IPS-15b (cell line): ENCODE data around the gene ACSF3.

Experiments used
- H3K27me3 ChIP-seq: one replicate; pipeline ENCODE4 v1.6.1; 2013; ENCODE audit warnings: low read length; ENCODE audit not compliant: control insufficient read depth, insufficient read depth
- H3K36me3 ChIP-seq: one replicate; pipeline ENCODE4 v1.6.1; 2013; ENCODE audit warnings: low read length; ENCODE audit not compliant: control insufficient read depth, insufficient read depth
- H3K4me1 ChIP-seq: one replicate; pipeline ENCODE4 v1.6.1; 2013; ENCODE audit warnings: mild to moderate bottlenecking, low read length; ENCODE audit not compliant: control insufficient read depth, insufficient read depth
- H3K4me3 ChIP-seq: one replicate; pipeline ENCODE4 v1.5.1; 2013; ENCODE audit warnings: low read depth, low read length
- H3K9ac ChIP-seq: one replicate; pipeline ENCODE4 v1.6.1; 2013; ENCODE audit warnings: low read depth, mild to moderate bottlenecking, low read length
- H3K9me3 ChIP-seq: one replicate; pipeline ENCODE4 v1.6.1; 2013; ENCODE audit warnings: mild to moderate bottlenecking, low read length; ENCODE audit not compliant: control insufficient read depth, insufficient read depth

Gene ACSF3

DNA sequence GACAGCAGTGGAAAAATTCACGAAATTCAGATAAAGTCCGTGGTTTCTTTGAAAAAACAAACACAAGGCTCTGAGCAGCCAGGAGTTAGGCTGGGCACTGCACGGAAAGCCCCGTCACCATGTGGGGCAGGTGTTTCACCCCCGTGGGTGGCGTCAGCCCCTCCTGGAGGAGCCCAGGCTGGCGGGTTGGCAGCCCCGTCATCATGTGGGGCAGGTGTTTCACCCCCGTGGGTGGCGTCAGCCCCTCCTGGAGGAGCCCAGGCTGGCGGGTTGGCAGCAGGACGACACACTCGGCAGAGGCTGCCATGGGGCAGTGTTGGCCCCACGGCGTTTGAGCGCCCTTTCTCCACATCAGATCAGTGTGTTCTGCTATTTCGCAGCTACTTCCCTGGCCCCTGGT, 38.1 kb downstream of the ACSF3 start:
- no peaks in the 10 kb centered on the region for H3K27me3 ChIP-seq
- H3K9me3 ChIP-seq: no peaks in the 10 kb centered on the region
- no peaks in the 10 kb centered on the region for H3K4me1 ChIP-seq
- H3K4me3 ChIP-seq: no peak overlapping the region
- peaks cover 17% of the 10 kb centered on the region for H3K36me3 ChIP-seq
- H3K9ac ChIP-seq: no peak overlapping the region

DNA sequence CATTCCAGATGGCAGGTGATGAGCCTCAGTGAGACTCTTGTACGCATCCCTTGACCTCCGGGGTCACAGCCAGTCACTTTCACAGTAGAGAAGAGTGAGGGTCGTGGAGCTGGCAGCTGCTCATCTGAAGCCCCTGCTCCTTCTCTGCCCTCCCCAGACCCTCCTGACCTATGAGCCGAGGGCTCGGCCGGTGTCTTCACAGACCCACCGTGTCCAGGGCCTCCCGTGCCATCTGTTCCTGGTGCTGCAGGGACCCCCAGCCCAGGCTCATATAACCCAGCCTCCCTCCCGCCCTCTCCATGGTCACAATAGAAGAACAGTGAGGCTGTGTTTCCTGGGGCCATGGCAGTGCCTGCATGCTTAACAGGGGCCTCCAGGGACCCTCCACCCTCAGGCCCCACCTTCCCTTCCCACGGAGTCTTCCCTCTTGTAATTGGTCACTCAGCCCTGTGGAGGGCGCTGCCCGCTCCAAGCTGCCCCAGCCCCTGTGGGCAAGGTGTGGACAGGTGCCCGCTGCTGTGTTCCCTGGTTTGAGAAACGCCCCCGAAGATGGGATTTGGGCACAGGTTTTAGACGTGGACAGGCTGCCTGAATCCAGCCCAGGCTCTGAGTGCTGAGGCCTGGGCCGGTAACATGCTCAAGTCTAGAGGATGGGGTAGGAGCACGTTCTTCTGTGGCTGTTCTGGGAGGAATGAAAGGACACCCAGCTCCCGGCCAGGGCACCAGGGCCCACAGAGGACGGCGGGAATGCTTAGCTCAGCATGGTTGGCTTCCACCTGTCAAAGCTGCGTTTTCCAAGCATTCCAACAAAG, 38.7 kb downstream of the ACSF3 start:
- no peaks in the 10 kb centered on the region for H3K9me3 ChIP-seq
- peaks cover 18% of the 10 kb centered on the region for H3K36me3 ChIP-seq

DNA sequence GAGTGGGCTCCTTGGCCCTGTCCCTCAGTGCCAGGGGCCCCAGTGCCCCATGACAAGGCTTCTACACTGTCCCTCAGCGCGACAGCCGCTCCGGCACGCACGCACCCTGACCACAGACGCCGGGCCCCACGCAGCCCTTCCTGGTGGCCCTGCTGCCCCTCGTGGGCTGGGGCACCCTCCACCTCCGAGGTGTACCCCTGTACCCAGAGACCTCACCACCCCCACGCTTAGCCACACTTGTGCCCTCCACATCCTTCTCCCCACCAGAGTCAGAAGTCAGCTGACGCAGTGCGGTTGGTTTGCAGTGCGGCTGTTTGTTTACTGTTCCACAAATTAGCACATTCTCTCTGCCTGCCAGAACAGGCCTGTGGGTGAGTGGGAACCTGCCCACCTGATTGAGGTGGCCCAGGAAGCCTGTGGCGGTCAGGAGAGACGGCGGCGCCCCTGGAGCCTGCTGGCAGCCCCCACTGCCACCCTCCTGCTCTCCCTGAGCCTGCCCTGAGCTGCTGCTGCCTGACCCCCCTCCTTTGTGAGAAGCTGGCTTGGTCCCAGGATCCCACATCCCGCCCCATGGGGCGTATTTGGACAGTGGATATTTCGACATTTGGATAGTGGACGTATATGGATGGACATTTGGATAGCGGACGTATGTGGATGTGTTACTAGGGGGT, 39.9 kb downstream of the ACSF3 start:
- H3K9ac ChIP-seq: no peak overlapping the region
- H3K4me1 ChIP-seq: no peaks in the 10 kb centered on the region
- H3K9me3 ChIP-seq: no peaks in the 10 kb centered on the region
- H3K27me3 ChIP-seq: no peaks in the 10 kb centered on the region
- H3K4me3 ChIP-seq: no peak overlapping the region
- peaks cover 18% of the 10 kb centered on the region for H3K36me3 ChIP-seq

More for the DNA sequence above, 38.7 kb downstream of the ACSF3 start:
- Histone ChIP-seq H3K4me1 (no peaks in the 10 kb centered on the region), H3K9ac (no peak overlapping the region), H3K4me3 (no peak overlapping the region), H3K27me3 (no peaks in the 10 kb centered on the region)

DNA sequence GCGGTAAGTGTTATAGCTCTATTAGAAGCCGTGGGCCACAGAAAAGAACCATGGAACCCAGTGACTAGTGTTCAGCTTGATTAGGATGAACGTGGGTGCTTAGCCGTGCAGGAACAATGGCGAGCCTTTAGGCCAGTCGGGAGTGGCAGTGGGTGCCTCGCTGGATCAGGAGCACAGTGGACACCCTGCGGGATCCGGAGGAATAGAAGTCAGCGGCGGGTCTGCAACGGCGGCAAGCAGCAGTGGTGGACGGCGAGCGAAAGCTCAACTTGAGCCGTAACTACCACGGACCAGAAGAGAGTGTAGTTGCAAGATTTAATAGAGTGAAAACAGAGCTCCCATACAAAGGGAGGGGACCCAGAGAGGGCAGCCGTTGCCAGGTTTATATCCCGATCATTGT, 40.6 kb downstream of the ACSF3 start:
- Histone ChIP-seq H3K9ac (no peak overlapping the region), H3K4me3 (no peak overlapping the region), H3K9me3 (no peaks in the 10 kb centered on the region), H3K36me3 (peaks cover 18% of the 10 kb centered on the region), H3K27me3 (no peaks in the 10 kb centered on the region), H3K4me1 (no peaks in the 10 kb centered on the region)

DNA sequence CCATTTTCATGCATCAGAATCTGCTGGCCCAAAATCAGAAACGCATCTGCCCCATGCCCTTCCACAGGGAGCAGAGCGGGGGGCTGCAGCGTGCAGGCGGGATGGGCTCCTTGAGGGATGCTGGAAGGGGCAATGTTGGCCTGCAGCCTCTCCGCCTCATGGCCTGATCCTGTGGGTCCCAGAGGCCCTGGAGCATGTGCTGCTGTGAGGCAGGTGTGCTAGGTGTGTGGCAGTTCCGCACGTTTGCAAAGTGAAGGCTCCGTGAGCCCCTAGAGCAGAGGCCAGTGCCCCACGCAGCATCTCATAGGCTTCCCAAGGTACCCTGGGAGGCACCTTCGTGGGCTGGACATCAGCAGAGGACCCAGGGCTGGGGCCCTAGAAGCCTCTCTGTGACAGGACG, 41.5 kb downstream of the ACSF3 start:
- Histone ChIP-seq H3K4me1 (no peaks in the 10 kb centered on the region), H3K27me3 (no peaks in the 10 kb centered on the region), H3K9me3 (no peaks in the 10 kb centered on the region), H3K9ac (no peak overlapping the region), H3K4me3 (no peak overlapping the region), H3K36me3 (peaks cover 23% of the 10 kb centered on the region)

DNA sequence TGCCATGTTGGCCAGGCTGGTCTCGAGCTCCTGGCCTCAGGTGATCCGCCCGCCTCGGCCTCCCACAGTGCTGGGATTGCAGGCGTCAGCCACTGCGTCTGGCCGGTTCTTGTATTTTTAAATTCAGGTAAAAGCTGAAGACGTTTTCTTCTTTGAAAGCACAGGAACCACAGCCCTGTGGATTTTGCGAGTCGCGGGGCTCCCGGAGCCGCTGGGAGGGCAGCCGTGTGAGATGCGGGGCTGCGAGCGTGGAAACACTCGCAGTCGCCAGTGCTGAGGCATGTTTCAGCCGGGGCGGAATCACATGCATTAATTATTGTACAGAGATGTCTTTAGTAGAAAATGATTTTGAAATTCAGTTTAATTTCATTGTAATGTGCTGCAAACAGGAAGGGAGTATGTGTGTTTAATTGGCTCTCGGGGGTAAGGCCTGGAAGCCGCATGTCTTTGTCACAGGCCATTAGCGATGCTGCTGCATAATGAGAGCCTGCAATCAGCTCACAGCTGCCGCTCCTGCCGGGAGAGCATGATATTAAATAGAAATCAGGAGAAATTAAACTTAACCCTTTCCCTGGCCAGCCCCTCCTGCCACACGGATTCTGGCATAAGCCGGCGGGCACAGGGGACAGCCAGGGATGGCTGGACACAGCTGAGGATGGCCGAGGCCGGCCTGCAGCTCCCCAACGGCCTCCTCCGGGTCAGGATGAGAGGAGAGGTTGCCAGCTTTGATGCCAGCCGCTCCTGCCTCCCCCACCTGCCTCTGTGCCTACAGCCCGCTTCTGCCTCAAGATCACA, 42.5 kb downstream of the ACSF3 start:
- Histone ChIP-seq H3K9me3 (no peaks in the 10 kb centered on the region), H3K9ac (no peak overlapping the region), H3K27me3 (no peaks in the 10 kb centered on the region), H3K36me3 (peaks cover 24% of the 10 kb centered on the region), H3K4me3 (no peak overlapping the region), H3K4me1 (no peaks in the 10 kb centered on the region)

DNA sequence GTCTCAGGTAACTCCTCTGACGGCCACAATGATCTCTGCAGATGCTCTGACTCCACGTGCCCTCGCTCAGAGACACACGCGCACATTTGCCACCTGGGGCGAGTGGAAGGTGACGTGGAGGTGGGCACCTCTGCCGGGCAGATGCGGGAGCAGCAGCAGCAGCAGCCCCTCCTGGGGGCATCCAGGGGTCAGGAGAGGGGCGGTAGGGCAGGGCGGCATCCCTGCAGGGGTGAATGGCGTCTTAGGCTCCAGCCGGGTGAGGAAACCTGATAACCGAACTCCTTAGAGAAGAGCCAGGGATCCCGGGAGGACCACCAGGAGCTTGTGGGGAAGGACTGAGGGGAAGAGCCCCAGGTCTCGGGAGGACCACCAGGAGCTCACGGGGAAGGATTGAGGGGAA, 43.3 kb downstream of the ACSF3 start:
- Histone ChIP-seq H3K4me1 (no peaks in the 10 kb centered on the region), H3K4me3 (no peak overlapping the region), H3K9me3 (no peaks in the 10 kb centered on the region), H3K9ac (no peak overlapping the region), H3K36me3 (peaks cover 30% of the 10 kb centered on the region), H3K27me3 (no peaks in the 10 kb centered on the region)

DNA sequence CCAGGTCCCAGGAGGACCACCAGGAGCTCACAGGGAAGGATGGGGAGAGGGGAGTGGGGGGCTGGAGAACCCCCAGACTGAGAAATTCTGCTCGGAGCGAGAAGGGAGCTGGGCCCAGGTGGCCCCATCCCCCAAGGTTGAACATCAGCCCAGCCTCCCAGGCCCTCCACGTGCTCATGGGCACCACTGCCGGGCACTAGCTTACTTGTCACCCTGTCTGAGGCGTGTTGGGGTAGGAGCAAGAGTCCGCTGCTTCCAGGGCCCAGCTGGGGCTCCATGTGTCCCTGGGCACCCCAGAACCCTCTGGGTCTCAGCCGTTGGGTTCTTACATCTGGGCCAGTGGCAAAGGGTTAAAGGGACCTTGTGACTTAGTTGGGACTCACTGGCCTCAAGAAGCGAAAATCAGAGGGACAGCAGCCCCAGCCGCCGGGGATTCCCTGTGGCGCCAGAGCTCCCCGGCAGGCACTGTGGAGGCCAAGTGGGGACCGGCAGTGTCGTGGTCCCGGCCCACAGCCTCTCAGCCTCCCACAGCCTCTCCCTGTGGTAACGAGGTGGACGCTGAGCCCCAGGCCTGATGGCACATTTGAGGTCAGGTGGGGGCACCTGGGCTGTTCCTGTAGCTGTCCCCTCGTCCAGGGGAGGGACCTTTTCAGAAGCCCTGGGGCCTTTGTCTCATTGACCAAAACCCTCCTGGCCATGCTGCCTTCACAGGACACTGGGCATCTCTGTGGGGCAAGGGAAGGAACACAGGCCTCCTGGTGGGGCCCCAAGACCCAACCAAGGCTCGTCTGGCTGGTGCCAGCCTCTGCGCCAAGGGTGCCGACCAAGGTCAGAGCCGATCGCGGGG, 44.2 kb downstream of the ACSF3 start:
- H3K9me3 ChIP-seq: no peaks in the 10 kb centered on the region
- no peaks in the 10 kb centered on the region for H3K27me3 ChIP-seq
- no peaks in the 10 kb centered on the region for H3K4me1 ChIP-seq
- peaks cover 30% of the 10 kb centered on the region for H3K36me3 ChIP-seq
- no peak overlapping the region for H3K9ac ChIP-seq
- no peak overlapping the region for H3K4me3 ChIP-seq

DNA sequence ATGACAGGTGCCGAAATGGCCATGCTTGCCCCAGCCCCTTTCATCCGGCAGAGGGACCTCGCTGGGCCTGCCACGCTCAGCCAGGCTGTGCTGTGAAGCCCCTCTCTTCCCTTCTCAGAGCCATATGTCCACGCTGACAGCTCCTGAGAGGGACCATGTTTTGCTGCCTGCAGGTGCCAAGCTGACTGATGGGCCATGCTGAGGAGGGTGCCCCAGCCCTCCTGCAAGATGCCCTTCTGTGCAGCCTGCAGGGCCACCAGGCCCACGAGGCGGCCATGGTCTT, 44.8 kb downstream of the ACSF3 start:
- no peaks in the 10 kb centered on the region for H3K27me3 ChIP-seq
- H3K9ac ChIP-seq: no peak overlapping the region
- no peak overlapping the region for H3K4me3 ChIP-seq
- H3K4me1 ChIP-seq: no peaks in the 10 kb centered on the region
- H3K9me3 ChIP-seq: no peaks in the 10 kb centered on the region
- H3K36me3 ChIP-seq: peaks cover 25% of the 10 kb centered on the region

DNA sequence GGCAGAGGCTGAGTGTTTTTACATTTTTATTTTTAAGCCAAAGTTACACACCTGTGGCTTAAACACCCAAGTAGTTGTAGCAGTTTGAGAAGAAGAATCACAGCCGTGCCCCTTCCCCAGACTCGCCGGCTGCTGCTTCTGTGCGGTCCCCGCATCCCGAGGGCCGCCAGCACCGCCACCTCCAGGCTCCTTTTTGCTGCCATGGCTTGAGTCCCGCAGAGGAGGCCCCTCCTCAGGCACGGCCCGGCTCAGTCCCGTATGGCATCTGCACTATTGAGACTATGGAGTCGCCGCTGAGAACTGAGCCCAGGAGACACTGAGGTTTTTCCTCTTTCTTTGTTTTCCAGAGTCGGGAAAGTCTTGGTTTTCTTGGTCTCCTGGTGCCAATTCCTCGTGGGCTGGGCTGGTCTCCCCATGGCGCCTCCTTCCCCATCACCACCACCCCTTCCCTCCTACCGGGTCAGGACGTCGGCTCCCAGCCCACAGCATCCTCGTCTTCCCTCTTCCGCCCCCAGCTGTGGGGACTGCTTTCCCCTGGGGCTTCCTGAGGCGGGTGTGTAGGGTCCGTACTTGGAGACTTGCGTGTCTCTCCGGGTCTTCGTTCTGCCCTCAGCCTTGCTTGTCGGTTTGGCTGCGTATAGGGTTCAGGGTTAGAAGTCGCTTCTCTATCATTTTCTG, 45.3 kb downstream of the ACSF3 start:
- peaks cover 22% of the 10 kb centered on the region for H3K36me3 ChIP-seq
- no peak overlapping the region for H3K4me3 ChIP-seq
- no peaks in the 10 kb centered on the region for H3K9me3 ChIP-seq
- no peaks in the 10 kb centered on the region for H3K27me3 ChIP-seq
- H3K9ac ChIP-seq: no peak overlapping the region
- H3K4me1 ChIP-seq: no peaks in the 10 kb centered on the region

DNA sequence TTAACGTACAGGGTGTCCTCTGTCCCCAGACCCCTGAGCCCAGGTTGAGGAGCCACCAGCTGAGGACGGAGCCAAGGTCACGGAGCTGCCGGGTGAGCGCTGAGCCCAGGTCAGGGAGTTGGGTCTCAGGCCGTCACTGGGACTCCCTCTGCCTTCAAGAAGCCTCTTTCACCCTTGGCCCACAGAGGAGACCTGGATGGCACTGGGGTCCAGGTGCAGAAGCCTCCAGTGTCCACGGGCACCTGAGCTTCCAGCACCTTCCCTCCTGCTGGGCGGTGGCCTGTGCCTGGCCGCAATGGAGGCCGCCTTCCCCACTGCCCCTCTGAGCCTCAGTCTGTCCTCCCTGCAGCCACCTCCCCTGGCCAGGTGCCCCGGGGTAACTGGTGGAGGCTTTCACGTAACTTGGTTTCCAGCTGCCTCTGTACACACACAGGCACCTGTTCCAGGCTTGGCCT, 46.3 kb downstream of the ACSF3 start:
- Histone ChIP-seq H3K4me3 (no peak overlapping the region), H3K27me3 (no peaks in the 10 kb centered on the region), H3K9ac (no peak overlapping the region), H3K36me3 (peaks cover 22% of the 10 kb centered on the region), H3K9me3 (no peaks in the 10 kb centered on the region), H3K4me1 (no peaks in the 10 kb centered on the region)
